GM12878 (cell line): ENCODE data around the gene TMEM98. TPM values are rescaled to one million over a fixed set of nuclear protein-coding genes. Genes with fewer than 3 reads are reported as not detected.

Experiments
- ATAC-seq: fragments of 200-7000 bp; cut with Tn5 transposase; 3 replicates; pipeline ENCODE4 v1.9.1; 2020; ENCODE audit warnings: mild to moderate bottlenecking, moderate library complexity
- BruUV-seq: library from RNA; stranded (reverse); fragments of 400-500 nt; replicated peaks from 2 replicates; lab custom pipeline; 2021; lab: Mats Ljungman, UMichigan
- CTCF ChIA-PET: fragments of 300-600 bp; sonication (Branson Sonifier 250); formaldehyde crosslinking; extraction: SDS; loops from one replicate; lab custom pipeline; 2021; ENCODE audit warnings: inconsistent platforms; lab: Yijun Ruan, JAX
- POLR2A ChIA-PET: fragments of 350-600 bp; formaldehyde crosslinking; extraction: SDS; loops from one replicate; lab custom pipeline; 2021; ENCODE audit warnings: inconsistent platforms; lab: Charles Lee
- RAD21 ChIA-PET: fragments of 300-600 bp; sonication (Branson Sonifier 250); formaldehyde crosslinking; loops from one replicate; lab custom pipeline; 2023; ENCODE audit warnings: antibody characterized with exemption; ENCODE audit not compliant: unreplicated experiment; lab: Charles Lee
- SMC1A ChIA-PET: fragments of 300-600 bp; sonication (Branson Sonifier 250); formaldehyde crosslinking; loops from one replicate; lab custom pipeline; 2023; ENCODE audit not compliant: unreplicated experiment, uncharacterized antibody; lab: Charles Lee
- DNase-seq: peaks from one replicate; pipeline ENCODE4 v3.0.0-alpha.2; 2011; ENCODE audit warnings: low read depth, low spot score
- FAIRE-seq: peaks from 3 replicates; lab custom pipeline; 2011; peaks lifted over from hg19 to GRCh38; lab: Jason Lieb, UNC
- H2AFZ ChIP-seq: 2 replicates; pipeline ENCODE4 v1.6.0; 2011; ENCODE audit warnings: low read depth, low read length, control low read depth; ENCODE audit not compliant: control insufficient read depth
- H3K27ac ChIP-seq: 2 replicates; pipeline ENCODE4 v1.5.1; 2011; ENCODE audit warnings: control low read depth; ENCODE audit not compliant: control insufficient read depth, insufficient read depth
- H3K27me3 ChIP-seq, 2 experiments: replicated peaks in 1 of 2; 2 replicates each; pipeline versions ENCODE4 v1.6.0 to v1.6.1; 2011; ENCODE audit warnings: low read length in 1 of 2; ENCODE audit not compliant: control insufficient read depth in 2 of 2, insufficient read depth in 2 of 2
- H3K36me3 ChIP-seq, 2 experiments: 2 replicates each; pipeline ENCODE4 v1.5.1; 2011; ENCODE audit warnings: low read length in 1 of 2; ENCODE audit not compliant: control insufficient read depth in 2 of 2, insufficient read depth in 2 of 2
- H3K4me1 ChIP-seq: 2 replicates; pipeline ENCODE4 v1.6.1; 2011; ENCODE audit warnings: mild to moderate bottlenecking, low read length, moderate library complexity, mixed read lengths; ENCODE audit not compliant: control insufficient read depth, insufficient read depth
- H3K4me2 ChIP-seq: 2 replicates; pipeline ENCODE4 v1.6.0; 2011; ENCODE audit warnings: control low read depth; ENCODE audit not compliant: control insufficient read depth, insufficient read depth
- H3K4me3 ChIP-seq: fragments of 200-600 bp; sonication (generic); 2 replicates; pipeline ENCODE4 v1.5.1; 2016
- H3K79me2 ChIP-seq: 2 replicates; pipeline ENCODE4 v1.6.0; 2011; ENCODE audit warnings: low read length; ENCODE audit not compliant: control insufficient read depth, insufficient read depth
- H3K9ac ChIP-seq: 2 replicates; pipeline ENCODE4 v1.8.0; 2011; ENCODE audit warnings: low read length, control low read depth, mixed read lengths; ENCODE audit not compliant: control insufficient read depth, insufficient read depth
- H3K9me3 ChIP-seq: replicated peaks from 3 replicates; pipeline ENCODE4 v1.5.1; 2011; ENCODE audit warnings: mild to moderate bottlenecking, low read length; ENCODE audit not compliant: control insufficient read depth, insufficient read depth
- H4K20me1 ChIP-seq: 2 replicates; pipeline ENCODE4 v1.6.0; 2011; ENCODE audit not compliant: control insufficient read depth, insufficient read depth
- CHD4 ChIP-seq: fragments of 200-600 bp; sonication (generic); IDR thresholded peaks from 2 replicates; pipeline ENCODE4 v1.6.1; 2016; ENCODE audit warnings: mild to moderate bottlenecking
- CREM ChIP-seq: IDR thresholded peaks from 2 replicates; pipeline ENCODE4 v1.6.1; 2014; ENCODE audit warnings: antibody characterized with exemption, low read depth
- EED ChIP-seq: sonication (generic); IDR thresholded peaks from 2 replicates; pipeline ENCODE4 v1.6.1; 2016; ENCODE audit warnings: antibody characterized with exemption, low read depth
- ESRRA ChIP-seq: IDR thresholded peaks from 2 replicates; pipeline ENCODE4 v1.6.1; 2012; ENCODE audit warnings: mild to moderate bottlenecking, low read length, improper control_type of control experiment
- JUND ChIP-seq: IDR thresholded peaks from 2 replicates; pipeline ENCODE4 v1.6.1; 2012; ENCODE audit warnings: low read depth, mild to moderate bottlenecking, low read length, improper control_type of control experiment, moderate library complexity
- MYB ChIP-seq: fragments of 150-350 bp; IDR thresholded peaks from 2 replicates; pipeline ENCODE4 v1.6.1; 2014; ENCODE audit warnings: mild to moderate bottlenecking, low read depth, low read length, borderline replicate concordance
- NFYB ChIP-seq: IDR thresholded peaks from 2 replicates; pipeline ENCODE4 v1.6.1; 2011; ENCODE audit warnings: low read depth, mild to moderate bottlenecking, low read length, improper control_type of control experiment, moderate library complexity; ENCODE audit not compliant: insufficient read depth
- SREBF1 ChIP-seq: IDR thresholded peaks from 2 replicates; pipeline ENCODE4 v1.6.1; 2012; ENCODE audit warnings: mild to moderate bottlenecking, low read length
- ZNF274 ChIP-seq: IDR thresholded peaks from one replicate; pipeline ENCODE4 v1.8.0; 2011; ENCODE audit not compliant: insufficient read length, insufficient read depth
- WGBS: methylation state at CpG from one replicate; pipeline ENCODE4 v1.1.6; 2016; ENCODE audit warnings: low lambda C conversion rate; ENCODE audit not compliant: insufficient replicate concordance, insufficient coverage; ENCODE audit errors: missing lambda C conversion rate; 5-methylcytosine and 5-hydroxymethylcytosine counted together
- in situ Hi-C: fragments of 300-500 bp; cut with MboI; formaldehyde crosslinking; loops from 9 replicates; pipeline ENCODE4 v1.14.3; 2018; ENCODE audit warnings: mixed read lengths
- intact Hi-C: fragments of 100-400 bp; cut with micrococcal nuclease; formaldehyde crosslinking; loops from one replicate; pipeline ENCODE4 v1.14.2; 2022; ENCODE audit not compliant: unreplicated experiment
- polyA plus RNA-seq, 11 experiments: library from polyadenylated mRNA; depleted of rRNA in 4 of 11; unstranded in 6 of 11; stranded (reverse) in 5 of 11; fragments of >200 nt; fragmentation: Nextera tagmentation in 4 of 11; fragmentation: Illumina TruSeq in 1 of 11; extraction: Ambion mirVana in 4 of 11; extraction: Trizol in 1 of 11; gene quantifications; 1 replicate in 1 of 11; 2 replicates in 10 of 11; pipeline versions ENCODE4 v1.2.1 to v1.2.3, GENCODE V29; 2011 to 2016; ENCODE audit warnings: inconsistent platforms in 2 of 11, missing spikeins in 2 of 11, low read depth in 1 of 11
- total RNA-seq, 4 experiments: library from RNA; depleted of rRNA in 3 of 4; stranded (reverse); fragments of >200 nt in 3 of 4; fragmentation: Illumina TruSeq in 1 of 4; extraction: Trizol in 1 of 4; gene quantifications; 2 replicates each; pipeline versions ENCODE4 v1.2.1 to v1.2.3, GENCODE V29; 2013 to 2021
- TF ChIP-seq, protein P1 (sequence below): fragments of 450-650 bp; IDR thresholded peaks from 2 replicates; pipeline ENCODE4 v1.6.1; 2016; ENCODE audit warnings: mild to moderate bottlenecking
- TF ChIP-seq, protein P2 (sequence below): fragments of 450-650 bp; IDR thresholded peaks from 2 replicates; pipeline ENCODE4 v1.6.1; 2017; ENCODE audit warnings: mild to moderate bottlenecking, moderate library complexity
- TF ChIP-seq, protein P3 (sequence below): fragments of 450-650 bp; IDR thresholded peaks from 2 replicates; pipeline ENCODE4 v1.6.1; 2017; ENCODE audit warnings: mild to moderate bottlenecking, moderate library complexity

TMEM98 gene
- total and polyA plus RNA-seq, 10 of the 15 experiments (the other 5 are each of a cell fraction or from before 2014, with no cell fraction given): 0.04 to 0.73 (median 0.13) TPM; not detected in 3

DNA sequence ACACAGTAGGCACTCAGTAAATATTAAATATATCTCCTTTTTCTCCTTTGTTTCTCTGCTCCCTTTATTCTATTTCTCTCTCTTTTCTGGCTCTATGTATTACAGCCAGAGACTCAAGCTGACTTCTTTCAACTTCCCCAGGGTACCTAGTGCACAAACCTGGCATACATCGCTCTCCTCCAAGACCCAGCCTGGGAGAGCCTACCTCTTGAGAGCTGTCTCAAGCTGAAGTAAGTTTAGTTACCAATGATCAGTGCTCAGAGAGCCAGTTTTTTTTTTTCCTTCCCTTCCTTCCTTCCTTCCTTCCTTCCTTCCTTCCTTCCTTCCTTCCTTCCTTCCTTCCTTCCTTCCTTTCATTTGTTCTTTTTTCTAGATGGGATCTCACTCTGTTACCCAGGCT is 19.8 kb downstream of the TMEM98 start (continued):
- TF ChIP-seq, protein P1, sequence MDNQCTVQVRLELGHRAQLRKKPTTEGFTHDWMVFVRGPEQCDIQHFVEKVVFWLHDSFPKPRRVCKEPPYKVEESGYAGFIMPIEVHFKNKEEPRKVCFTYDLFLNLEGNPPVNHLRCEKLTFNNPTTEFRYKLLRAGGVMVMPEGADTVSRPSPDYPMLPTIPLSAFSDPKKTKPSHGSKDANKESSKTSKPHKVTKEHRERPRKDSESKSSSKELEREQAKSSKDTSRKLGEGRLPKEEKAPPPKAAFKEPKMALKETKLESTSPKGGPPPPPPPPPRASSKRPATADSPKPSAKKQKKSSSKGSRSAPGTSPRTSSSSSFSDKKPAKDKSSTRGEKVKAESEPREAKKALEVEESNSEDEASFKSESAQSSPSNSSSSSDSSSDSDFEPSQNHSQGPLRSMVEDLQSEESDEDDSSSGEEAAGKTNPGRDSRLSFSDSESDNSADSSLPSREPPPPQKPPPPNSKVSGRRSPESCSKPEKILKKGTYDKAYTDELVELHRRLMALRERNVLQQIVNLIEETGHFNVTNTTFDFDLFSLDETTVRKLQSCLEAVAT: no peak
- TF ChIP-seq EED: no peak
- TF ChIP-seq CREM: no peak
- TF ChIP-seq NFYB: no peak
- TF ChIP-seq, protein P2, sequence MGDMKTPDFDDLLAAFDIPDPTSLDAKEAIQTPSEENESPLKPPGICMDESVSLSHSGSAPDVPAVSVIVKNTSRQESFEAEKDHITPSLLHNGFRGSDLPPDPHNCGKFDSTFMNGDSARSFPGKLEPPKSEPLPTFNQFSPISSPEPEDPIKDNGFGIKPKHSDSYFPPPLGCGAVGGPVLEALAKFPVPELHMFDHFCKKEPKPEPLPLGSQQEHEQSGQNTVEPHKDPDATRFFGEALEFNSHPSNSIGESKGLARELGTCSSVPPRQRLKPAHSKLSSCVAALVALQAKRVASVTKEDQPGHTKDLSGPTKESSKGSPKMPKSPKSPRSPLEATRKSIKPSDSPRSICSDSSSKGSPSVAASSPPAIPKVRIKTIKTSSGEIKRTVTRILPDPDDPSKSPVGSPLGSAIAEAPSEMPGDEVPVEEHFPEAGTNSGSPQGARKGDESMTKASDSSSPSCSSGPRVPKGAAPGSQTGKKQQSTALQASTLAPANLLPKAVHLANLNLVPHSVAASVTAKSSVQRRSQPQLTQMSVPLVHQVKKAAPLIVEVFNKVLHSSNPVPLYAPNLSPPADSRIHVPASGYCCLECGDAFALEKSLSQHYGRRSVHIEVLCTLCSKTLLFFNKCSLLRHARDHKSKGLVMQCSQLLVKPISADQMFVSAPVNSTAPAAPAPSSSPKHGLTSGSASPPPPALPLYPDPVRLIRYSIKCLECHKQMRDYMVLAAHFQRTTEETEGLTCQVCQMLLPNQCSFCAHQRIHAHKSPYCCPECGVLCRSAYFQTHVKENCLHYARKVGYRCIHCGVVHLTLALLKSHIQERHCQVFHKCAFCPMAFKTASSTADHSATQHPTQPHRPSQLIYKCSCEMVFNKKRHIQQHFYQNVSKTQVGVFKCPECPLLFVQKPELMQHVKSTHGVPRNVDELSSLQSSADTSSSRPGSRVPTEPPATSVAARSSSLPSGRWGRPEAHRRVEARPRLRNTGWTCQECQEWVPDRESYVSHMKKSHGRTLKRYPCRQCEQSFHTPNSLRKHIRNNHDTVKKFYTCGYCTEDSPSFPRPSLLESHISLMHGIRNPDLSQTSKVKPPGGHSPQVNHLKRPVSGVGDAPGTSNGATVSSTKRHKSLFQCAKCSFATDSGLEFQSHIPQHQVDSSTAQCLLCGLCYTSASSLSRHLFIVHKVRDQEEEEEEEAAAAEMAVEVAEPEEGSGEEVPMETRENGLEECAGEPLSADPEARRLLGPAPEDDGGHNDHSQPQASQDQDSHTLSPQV: no peak
- TF ChIP-seq, all 136 proteins: peak for 0

DNA sequence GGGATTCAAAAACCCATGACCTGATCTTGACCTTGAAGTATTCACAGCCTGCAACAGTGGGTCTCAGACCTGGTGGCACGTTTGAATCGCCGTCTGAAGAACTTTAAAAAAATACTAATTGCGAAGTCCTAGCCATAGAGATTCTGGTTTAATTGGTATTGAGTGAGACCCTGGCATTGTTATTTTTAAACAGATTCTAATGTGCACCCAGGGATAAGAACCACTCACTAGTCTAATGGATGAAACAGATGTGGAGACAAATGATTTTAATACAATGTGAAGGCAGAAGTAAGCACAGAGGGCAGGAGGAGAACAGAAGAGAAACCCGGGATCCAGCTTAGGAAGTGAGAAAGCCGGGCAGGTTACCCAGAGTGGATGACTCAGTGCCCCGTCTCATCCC is 21.2 kb downstream of the TMEM98 start:
- no peaks in the 10 kb centered on the region for H3K27me3 ChIP-seq
- no peaks in the 10 kb centered on the region for H3K36me3 ChIP-seq
- no peak overlapping the region for H3K9ac ChIP-seq
- H4K20me1 ChIP-seq: no peaks in the 10 kb centered on the region
- no TSS peak for BruUV-seq
- H2AFZ ChIP-seq: no peak overlapping the region
- SMC1A ChIA-PET: no interaction called here
- no peak overlapping the region for H3K4me2 ChIP-seq
- H3K79me2 ChIP-seq: no peaks in the 10 kb centered on the region
- no peak overlapping the region for H3K4me3 ChIP-seq
- RAD21 ChIA-PET: no interaction called here
- in situ Hi-C loops (no loop called here), intact Hi-C loops (no loop called here)
- H3K27ac ChIP-seq: no peak overlapping the region
- H3K9me3 ChIP-seq: no peaks in the 10 kb centered on the region
- WGBS: 55% methylated on average over 7 of the region's 7 CpGs
- H3K4me1 ChIP-seq: no peaks in the 10 kb centered on the region
- DNase-seq: no peak
- POLR2A ChIA-PET: no interaction called here
- ATAC-seq: no peak
- CTCF ChIA-PET: interaction anchor here (2.0 kb wide), 1 partner anchor 49 kb away, joined by 8 read pairs; no protein-coding TSS in a partner anchor
- no peak for FAIRE-seq
- TF ChIP-seq, protein P3, sequence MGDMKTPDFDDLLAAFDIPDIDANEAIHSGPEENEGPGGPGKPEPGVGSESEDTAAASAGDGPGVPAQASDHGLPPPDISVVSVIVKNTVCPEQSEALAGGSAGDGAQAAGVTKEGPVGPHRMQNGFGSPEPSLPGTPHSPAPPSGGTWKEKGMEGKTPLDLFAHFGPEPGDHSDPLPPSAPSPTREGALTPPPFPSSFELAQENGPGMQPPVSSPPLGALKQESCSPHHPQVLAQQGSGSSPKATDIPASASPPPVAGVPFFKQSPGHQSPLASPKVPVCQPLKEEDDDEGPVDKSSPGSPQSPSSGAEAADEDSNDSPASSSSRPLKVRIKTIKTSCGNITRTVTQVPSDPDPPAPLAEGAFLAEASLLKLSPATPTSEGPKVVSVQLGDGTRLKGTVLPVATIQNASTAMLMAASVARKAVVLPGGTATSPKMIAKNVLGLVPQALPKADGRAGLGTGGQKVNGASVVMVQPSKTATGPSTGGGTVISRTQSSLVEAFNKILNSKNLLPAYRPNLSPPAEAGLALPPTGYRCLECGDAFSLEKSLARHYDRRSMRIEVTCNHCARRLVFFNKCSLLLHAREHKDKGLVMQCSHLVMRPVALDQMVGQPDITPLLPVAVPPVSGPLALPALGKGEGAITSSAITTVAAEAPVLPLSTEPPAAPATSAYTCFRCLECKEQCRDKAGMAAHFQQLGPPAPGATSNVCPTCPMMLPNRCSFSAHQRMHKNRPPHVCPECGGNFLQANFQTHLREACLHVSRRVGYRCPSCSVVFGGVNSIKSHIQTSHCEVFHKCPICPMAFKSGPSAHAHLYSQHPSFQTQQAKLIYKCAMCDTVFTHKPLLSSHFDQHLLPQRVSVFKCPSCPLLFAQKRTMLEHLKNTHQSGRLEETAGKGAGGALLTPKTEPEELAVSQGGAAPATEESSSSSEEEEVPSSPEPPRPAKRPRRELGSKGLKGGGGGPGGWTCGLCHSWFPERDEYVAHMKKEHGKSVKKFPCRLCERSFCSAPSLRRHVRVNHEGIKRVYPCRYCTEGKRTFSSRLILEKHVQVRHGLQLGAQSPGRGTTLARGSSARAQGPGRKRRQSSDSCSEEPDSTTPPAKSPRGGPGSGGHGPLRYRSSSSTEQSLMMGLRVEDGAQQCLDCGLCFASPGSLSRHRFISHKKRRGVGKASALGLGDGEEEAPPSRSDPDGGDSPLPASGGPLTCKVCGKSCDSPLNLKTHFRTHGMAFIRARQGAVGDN: no peak
- TF ChIP-seq ESRRA: no peak
- TF ChIP-seq CHD4: no peak
- no peak for TF ChIP-seq ZNF274
- TF ChIP-seq EED: no peak
- no peak for TF ChIP-seq MYB
- no peak for TF ChIP-seq JUND
- no peak for TF ChIP-seq SREBF1
